NCI-H2081 treated with DMSO at 0.1 percent for 48 hours (cell line): Measurements from ENCODE around the gene TNNT2.

Source experiments
- DNase-seq: peaks from one replicate; lab custom pipeline; 2025; lab: John Stamatoyannopoulos, UW

Gene TNNT2

GRCh38 chr1:201356701-201357100 is 20.8 kb downstream of the TNNT2 start:
- no peak for DNase-seq

GRCh38 chr1:201356236-201356635 is 21.2 kb downstream of the TNNT2 start:
- DNase-seq: no peak

GRCh38 chr1:201355471-201355870 is 22.0 kb downstream of the TNNT2 start:
- DNase-seq: no peak

GRCh38 chr1:201354901-201355295 is 22.6 kb downstream of the TNNT2 start:
- DNase-seq: no peak

- no peak for DNase-seq
Observed at GRCh38 chr1:201354151-201354900, 23.2 kb downstream of the TNNT2 start.

GRCh38 chr1:201353186-201353940 is 24.1 kb downstream of the TNNT2 start:
- DNase-seq: no peak

- no peak for DNase-seq
Observed at GRCh38 chr1:201351617-201352016, 25.9 kb downstream of the TNNT2 start.

GRCh38 chr1:201350884-201351283 is 26.6 kb downstream of the TNNT2 start:
- no peak for DNase-seq

- DNase-seq: no peak
Observed at GRCh38 chr1:201350361-201350725, 27.1 kb downstream of the TNNT2 start.

- DNase-seq: no peak
Observed at GRCh38 chr1:201349092-201349491, 28.4 kb downstream of the TNNT2 start.

GRCh38 chr1:201348211-201348566 is 29.3 kb downstream of the TNNT2 start:
- no peak for DNase-seq

- no peak for DNase-seq
Observed at GRCh38 chr1:201347498-201348210, 29.8 kb downstream of the TNNT2 start.

GRCh38 chr1:201346987-201347386 is 30.5 kb downstream of the TNNT2 start:
- DNase-seq: no peak

- no peak for DNase-seq
Observed at GRCh38 chr1:201346337-201346939, 31.0 kb downstream of the TNNT2 start.

- no peak for DNase-seq
Observed at GRCh38 chr1:201345081-201345355, 32.5 kb downstream of the TNNT2 start.

GRCh38 chr1:201344206-201345080 is 33.0 kb downstream of the TNNT2 start:
- no peak for DNase-seq

GRCh38 chr1:201341377-201341776 is 36.1 kb downstream of the TNNT2 start:
- DNase-seq: no peak

GRCh38 chr1:201336711-201337450 is 40.6 kb downstream of the TNNT2 start:
- DNase-seq: no peak

GRCh38 chr1:201335901-201336300 is 41.6 kb downstream of the TNNT2 start:
- no peak for DNase-seq

- no peak for DNase-seq
Observed at GRCh38 chr1:201335174-201335870, 42.2 kb downstream of the TNNT2 start.
